ENCODE measurements around the gene TNRC18. TPM values are rescaled to one million over a fixed set of nuclear protein-coding genes. Genes with fewer than 3 reads are reported as not detected.
"Not testable (repeated sequence)": the region's sequence is repeated elsewhere in the genome, so short reads cannot be mapped to it uniquely, and the experiment has no call there.

TNRC18 gene
- polyA plus RNA-seq, 3 donors from 2014 or later: 0.42 to 4.1 (median 1.0) TPM

- H3K9me3 Mint-ChIP-seq, H3K36me3 Mint-ChIP-seq, DNase-seq, H3K4me1 Mint-ChIP-seq, H3K27ac Mint-ChIP-seq: not testable (repeated sequence)
- H3K4me3 Mint-ChIP-seq: peak overlapping the region in 1 of 5 donors; percentile 64
- peaks cover 7 to 12% (median 8%) of the 10 kb centered on the region in 3 donors for H3K27me3 Mint-ChIP-seq (ENCODE audit: low read depth in 3 of 3)
These were observed 141.8 kb downstream of the TNRC18 start for GRCh38 chr7:5281598-5282500.

GRCh38 chr7:5279734-5280133 is 143.9 kb downstream of the TNRC18 start:
- no peaks in the 10 kb centered on the region for H3K36me3 Mint-ChIP-seq
- H3K4me1 Mint-ChIP-seq: peaks cover 0 to 2% of the 10 kb centered on the region in 2 donors
- no peak for DNase-seq
- no peak overlapping the region for H3K27ac Mint-ChIP-seq
- peaks cover 4 to 10% (median 5%) of the 10 kb centered on the region in 3 donors for H3K27me3 Mint-ChIP-seq (ENCODE audit: low read depth in 3 of 3)
- H3K4me3 Mint-ChIP-seq: no peak overlapping the region
- peaks cover 0 to 2% (median 0%) of the 10 kb centered on the region in 6 donors for H3K9me3 Mint-ChIP-seq

- no peak overlapping the region for H3K4me3 Mint-ChIP-seq
- no peaks in the 10 kb centered on the region for H3K36me3 Mint-ChIP-seq
- H3K27me3 Mint-ChIP-seq (ENCODE audit: low read depth in 3 of 3): peaks cover 2 to 5% (median 2%) of the 10 kb centered on the region in 3 donors
- no peaks in the 10 kb centered on the region for H3K4me1 Mint-ChIP-seq
- peaks cover 0 to 2% (median 0%) of the 10 kb centered on the region in 6 donors for H3K9me3 Mint-ChIP-seq
- H3K27ac Mint-ChIP-seq: no peak overlapping the region
- no peak for DNase-seq
These were observed 144.9 kb downstream of the TNRC18 start for GRCh38 chr7:5278766-5279165.

- H3K27ac Mint-ChIP-seq: no peak overlapping the region
- H3K36me3 Mint-ChIP-seq: no peaks in the 10 kb centered on the region
- peaks cover 4 to 5% (median 5%) of the 10 kb centered on the region in 3 donors for H3K27me3 Mint-ChIP-seq (ENCODE audit: low read depth in 3 of 3)
- H3K4me1 Mint-ChIP-seq: no peaks in the 10 kb centered on the region
- peaks cover 0 to 2% (median 0%) of the 10 kb centered on the region in 6 donors for H3K9me3 Mint-ChIP-seq
- no peak overlapping the region for H3K4me3 Mint-ChIP-seq
- DNase-seq: no peak
These were observed 147.0 kb downstream of the TNRC18 start for GRCh38 chr7:5276611-5277010.

- not testable (repeated sequence) for H3K27ac Mint-ChIP-seq; H3K4me3 Mint-ChIP-seq; H3K36me3 Mint-ChIP-seq; H3K4me1 Mint-ChIP-seq; H3K27me3 Mint-ChIP-seq (ENCODE audit: low read depth in 3 of 3); DNase-seq; H3K9me3 Mint-ChIP-seq
These were observed 147.5 kb downstream of the TNRC18 start for GRCh38 chr7:5276123-5276522.

- H3K9me3 Mint-ChIP-seq; DNase-seq; H3K4me1 Mint-ChIP-seq; H3K4me3 Mint-ChIP-seq; H3K27ac Mint-ChIP-seq; H3K36me3 Mint-ChIP-seq; H3K27me3 Mint-ChIP-seq (ENCODE audit: low read depth in 3 of 3): not testable (repeated sequence)
These were observed 148.1 kb downstream of the TNRC18 start for GRCh38 chr7:5275510-5275909.

- H3K27me3 Mint-ChIP-seq (ENCODE audit: low read depth in 3 of 3); H3K27ac Mint-ChIP-seq; H3K36me3 Mint-ChIP-seq; DNase-seq; H3K4me3 Mint-ChIP-seq; H3K9me3 Mint-ChIP-seq; H3K4me1 Mint-ChIP-seq: not testable (repeated sequence)
These were observed 148.6 kb downstream of the TNRC18 start for GRCh38 chr7:5274985-5275431.

GRCh38 chr7:5274441-5274840 is 149.2 kb downstream of the TNRC18 start:
- Mint-ChIP-seq H3K27me3 (ENCODE audit: low read depth in 3 of 3) (peaks cover 3 to 7% (median 5%) of the 10 kb centered on the region in 3 donors), H3K36me3 (no peaks in the 10 kb centered on the region), H3K4me3 (no peak overlapping the region), H3K27ac (no peak overlapping the region), H3K9me3 (no peaks in the 10 kb centered on the region), H3K4me1 (no peaks in the 10 kb centered on the region)
- no peak for DNase-seq

GRCh38 chr7:5273831-5274405 is 149.7 kb downstream of the TNRC18 start:
- not testable (repeated sequence) for H3K27me3 Mint-ChIP-seq (ENCODE audit: low read depth in 3 of 3); H3K9me3 Mint-ChIP-seq; H3K27ac Mint-ChIP-seq; H3K36me3 Mint-ChIP-seq; H3K4me3 Mint-ChIP-seq; DNase-seq; H3K4me1 Mint-ChIP-seq

- Mint-ChIP-seq H3K36me3 (no peaks in the 10 kb centered on the region), H3K27ac (no peak overlapping the region), H3K27me3 (ENCODE audit: low read depth in 3 of 3) (peaks cover 3 to 8% (median 5%) of the 10 kb centered on the region in 3 donors), H3K4me3 (no peak overlapping the region), H3K4me1 (no peaks in the 10 kb centered on the region), H3K9me3 (no peaks in the 10 kb centered on the region)
- no peak for DNase-seq
These were observed 152.8 kb downstream of the TNRC18 start for GRCh38 chr7:5270788-5271187.

GRCh38 chr7:5269992-5270657 is 153.5 kb downstream of the TNRC18 start:
- not testable (repeated sequence) for H3K36me3 Mint-ChIP-seq; H3K9me3 Mint-ChIP-seq; H3K27me3 Mint-ChIP-seq (ENCODE audit: low read depth in 3 of 3); H3K27ac Mint-ChIP-seq; H3K4me3 Mint-ChIP-seq; H3K4me1 Mint-ChIP-seq; DNase-seq

GRCh38 chr7:5267829-5268228 is 155.8 kb downstream of the TNRC18 start:
- DNase-seq; H3K27ac Mint-ChIP-seq; H3K9me3 Mint-ChIP-seq; H3K36me3 Mint-ChIP-seq; H3K27me3 Mint-ChIP-seq (ENCODE audit: low read depth in 3 of 3); H3K4me1 Mint-ChIP-seq; H3K4me3 Mint-ChIP-seq: not testable (repeated sequence)

- Mint-ChIP-seq H3K9me3 (no peaks in the 10 kb centered on the region), H3K4me1 (no peaks in the 10 kb centered on the region), H3K27me3 (ENCODE audit: low read depth in 3 of 3) (peaks cover 0 to 9% (median 6%) of the 10 kb centered on the region in 3 donors), H3K27ac (no peak overlapping the region), H3K36me3 (no peaks in the 10 kb centered on the region), H3K4me3 (no peak overlapping the region)
- DNase-seq: no peak
These were observed 157.2 kb downstream of the TNRC18 start for GRCh38 chr7:5266191-5267028.
